Small intestine (tissue), 7 donors: ENCODE measurements around the gene CARD14. TPM values are rescaled to one million over a fixed set of nuclear protein-coding genes. Genes with fewer than 3 reads are reported as not detected.

Source experiments
- DNase-seq, 2 donors: peaks; one replicate each; pipeline versions ENCODE4 v3.0.0 to v3.0.0-alpha.2; 2013
- FAIRE-seq: peaks from 2 replicates; lab custom pipeline; 2012; peaks lifted over from hg19 to GRCh38; lab: Jason Lieb, UNC
- H3K27ac ChIP-seq, 3 donors: one replicate each; pipeline ENCODE4 v1.5.1; 2013; ENCODE audit warnings: low read length in 2 of 3, mild to moderate bottlenecking in 2 of 3, control low read depth in 1 of 3, inconsistent platforms in 1 of 3, low read depth in 1 of 3, moderate library complexity in 1 of 3
- H3K27me3 ChIP-seq, 3 donors: one replicate each; pipeline ENCODE4 v1.6.1; 2013; ENCODE audit warnings: low read length in 3 of 3, inconsistent platforms in 1 of 3; ENCODE audit not compliant: control insufficient read depth in 3 of 3, insufficient read depth in 3 of 3
- H3K36me3 ChIP-seq, 3 donors: one replicate each; pipeline ENCODE4 v1.6.1; 2013; ENCODE audit warnings: low read length in 3 of 3, inconsistent platforms in 1 of 3, low read depth in 1 of 3, mild to moderate bottlenecking in 1 of 3, moderate library complexity in 1 of 3; ENCODE audit not compliant: control insufficient read depth in 3 of 3, insufficient read depth in 2 of 3
- H3K4me1 ChIP-seq, 3 donors: one replicate each; pipeline ENCODE4 v1.6.1; 2013; ENCODE audit warnings: low read length in 2 of 3, inconsistent platforms in 1 of 3, low read depth in 1 of 3, mild to moderate bottlenecking in 1 of 3, moderate library complexity in 1 of 3; ENCODE audit not compliant: control insufficient read depth in 3 of 3, insufficient read depth in 2 of 3
- H3K4me3 ChIP-seq, 3 donors: one replicate each; pipeline ENCODE4 v1.5.1; 2013; ENCODE audit warnings: low read length in 3 of 3, control low read depth in 1 of 3, inconsistent platforms in 1 of 3, low read depth in 1 of 3, mild to moderate bottlenecking in 1 of 3, moderate library complexity in 1 of 3
- H3K9me3 ChIP-seq, 2 donors: one replicate each; pipeline ENCODE4 v1.6.1; 2013; ENCODE audit warnings: low read depth in 1 of 2, low read length in 1 of 2; ENCODE audit not compliant: control insufficient read depth in 2 of 2, insufficient read depth in 1 of 2
- WGBS, 3 donors: extraction: QIAGEN DNeasy Blood & Tissue Kit; methylation state at CpG; one replicate each; pipeline ENCODE4 v1.1.7; 2013; 5-methylcytosine and 5-hydroxymethylcytosine counted together
- polyA plus RNA-seq, 4 donors: library from polyadenylated mRNA; stranded (reverse) in 3 of 4; unstranded in 1 of 4; fragments of 200-250 nt in 3 of 4; fragments of 120-200 nt in 1 of 4; gene quantifications; one replicate each; pipeline versions ENCODE4 v1.2.1 to v1.2.3, GENCODE V29; 2013
- donor health status: healthy with polysubstance abuse.
- donor health status: control.
- donor health status: control.
- donor health status: Bipolar disorder and iron deficiency.
- donor health status: healthy.

Gene CARD14
- polyA plus RNA-seq, 4 donors: 0.81 to 3.1 (median 1.5) TPM

DNA sequence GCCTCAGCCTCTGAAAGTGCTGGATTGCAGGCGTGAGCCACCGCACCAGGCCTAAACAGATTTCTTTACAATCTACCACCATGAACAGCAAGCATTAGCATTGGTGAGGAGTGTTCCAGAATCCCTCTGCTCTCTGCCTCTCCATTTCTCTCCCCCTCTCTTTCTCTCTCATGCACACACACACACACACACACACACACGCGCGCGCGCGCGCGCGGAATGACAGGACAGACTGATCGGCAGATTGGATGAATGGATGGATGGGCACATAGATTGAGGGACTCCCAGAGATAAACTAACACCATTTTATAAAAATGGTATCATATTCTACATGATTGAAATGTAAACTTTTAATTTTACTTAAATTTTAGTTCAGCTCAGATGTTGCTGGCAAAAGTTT, 3.3 kb downstream of the CARD14 start:
- Histone ChIP-seq H3K4me1 (no peaks in the 10 kb centered on the region), H3K9me3 (peaks cover 0 to 4% of the 10 kb centered on the region in 2 donors), H3K4me3 (no peak overlapping the region), H3K27me3 (peaks cover 0 to 6% (median 0%) of the 10 kb centered on the region in 3 donors), H3K27ac (no peak overlapping the region), H3K36me3 (no peaks in the 10 kb centered on the region)
- 74 to 84% (median 74%) methylated on average over 12 of the region's 12 CpGs for WGBS, 3 donors
- FAIRE-seq (no peak), DNase-seq (no peak)

- H3K9me3 ChIP-seq: peaks cover 0 to 4% of the 10 kb centered on the region in 2 donors
- 89 to 96% (median 92%) methylated on average over 6 of the region's 6 CpGs for WGBS, 3 donors
- H3K36me3 ChIP-seq: no peaks in the 10 kb centered on the region
- FAIRE-seq: no peak
- H3K27me3 ChIP-seq: peaks cover 0 to 4% (median 0%) of the 10 kb centered on the region in 3 donors
- no peaks in the 10 kb centered on the region for H3K4me1 ChIP-seq
- H3K27ac ChIP-seq: no peak overlapping the region
- H3K4me3 ChIP-seq: no peak overlapping the region
- DNase-seq: no peak
Measured at GRCh38 chr17:80173916-80174315, 4.1 kb downstream of the CARD14 start.

- H3K9me3 ChIP-seq: no peaks in the 10 kb centered on the region
- H3K27ac ChIP-seq: no peak overlapping the region
- no peaks in the 10 kb centered on the region for H3K27me3 ChIP-seq
- no peaks in the 10 kb centered on the region for H3K4me1 ChIP-seq
- H3K36me3 ChIP-seq: no peaks in the 10 kb centered on the region
- 82 to 92% (median 88%) methylated on average over 11 of the region's 11 CpGs for WGBS, 3 donors
- no peak overlapping the region for H3K4me3 ChIP-seq
- DNase-seq (no peak), FAIRE-seq (no peak)
Measured at GRCh38 chr17:80176757-80177156, 6.9 kb downstream of the CARD14 start.

- H3K9me3 ChIP-seq: no peaks in the 10 kb centered on the region
- DNase-seq (peak in 1 of 2 donors; percentile 93), FAIRE-seq (no peak)
- H3K27ac ChIP-seq: peak overlapping the region in 1 of 3 donors; percentile 44
- H3K36me3 ChIP-seq: no peaks in the 10 kb centered on the region
- H3K4me1 ChIP-seq: no peaks in the 10 kb centered on the region
- peak overlapping the region in 1 of 3 donors; percentile 29 for H3K4me3 ChIP-seq
- no peaks in the 10 kb centered on the region for H3K27me3 ChIP-seq
- WGBS, 3 donors: 41 to 70% (median 54%) methylated on average over 21 of the region's 21 CpGs
Measured at GRCh38 chr17:80177986-80178595, 8.3 kb downstream of the CARD14 start.

- H3K36me3 ChIP-seq: no peaks in the 10 kb centered on the region
- H3K9me3 ChIP-seq: no peaks in the 10 kb centered on the region
- no peak overlapping the region for H3K4me3 ChIP-seq
- H3K27ac ChIP-seq: no peak overlapping the region
- no peak for FAIRE-seq
- WGBS, 3 donors: 87 to 92% (median 88%) methylated on average over 14 of the region's 14 CpGs
- DNase-seq: no peak
- H3K27me3 ChIP-seq: no peaks in the 10 kb centered on the region
- no peaks in the 10 kb centered on the region for H3K4me1 ChIP-seq
Measured at GRCh38 chr17:80180192-80180591, 10.4 kb downstream of the CARD14 start.

DNA sequence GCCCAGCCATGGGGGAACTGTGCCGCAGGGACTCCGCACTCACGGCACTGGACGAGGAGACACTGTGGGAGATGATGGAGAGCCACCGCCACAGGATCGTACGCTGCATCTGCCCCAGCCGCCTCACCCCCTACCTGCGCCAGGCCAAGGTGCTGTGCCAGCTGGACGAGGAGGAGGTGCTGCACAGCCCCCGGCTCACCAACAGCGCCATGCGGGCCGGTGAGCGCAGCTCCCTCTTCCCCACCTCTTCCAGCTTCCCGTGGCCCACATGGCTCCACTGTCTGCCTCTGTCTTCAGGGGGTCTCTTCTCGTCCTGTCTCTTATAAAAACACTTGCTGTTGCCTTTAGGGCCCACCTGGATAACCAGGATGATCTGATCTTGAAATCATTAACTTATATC, 11.6 kb downstream of the CARD14 start:
- FAIRE-seq (no peak), DNase-seq (no peak)
- no peak overlapping the region for H3K4me3 ChIP-seq
- no peaks in the 10 kb centered on the region for H3K27me3 ChIP-seq
- no peaks in the 10 kb centered on the region for H3K36me3 ChIP-seq
- H3K27ac ChIP-seq: no peak overlapping the region
- no peaks in the 10 kb centered on the region for H3K9me3 ChIP-seq
- WGBS, 3 donors: 91 to 93% (median 92%) methylated on average over 12 to 17 of the region's 17 CpGs
- no peaks in the 10 kb centered on the region for H3K4me1 ChIP-seq

DNA sequence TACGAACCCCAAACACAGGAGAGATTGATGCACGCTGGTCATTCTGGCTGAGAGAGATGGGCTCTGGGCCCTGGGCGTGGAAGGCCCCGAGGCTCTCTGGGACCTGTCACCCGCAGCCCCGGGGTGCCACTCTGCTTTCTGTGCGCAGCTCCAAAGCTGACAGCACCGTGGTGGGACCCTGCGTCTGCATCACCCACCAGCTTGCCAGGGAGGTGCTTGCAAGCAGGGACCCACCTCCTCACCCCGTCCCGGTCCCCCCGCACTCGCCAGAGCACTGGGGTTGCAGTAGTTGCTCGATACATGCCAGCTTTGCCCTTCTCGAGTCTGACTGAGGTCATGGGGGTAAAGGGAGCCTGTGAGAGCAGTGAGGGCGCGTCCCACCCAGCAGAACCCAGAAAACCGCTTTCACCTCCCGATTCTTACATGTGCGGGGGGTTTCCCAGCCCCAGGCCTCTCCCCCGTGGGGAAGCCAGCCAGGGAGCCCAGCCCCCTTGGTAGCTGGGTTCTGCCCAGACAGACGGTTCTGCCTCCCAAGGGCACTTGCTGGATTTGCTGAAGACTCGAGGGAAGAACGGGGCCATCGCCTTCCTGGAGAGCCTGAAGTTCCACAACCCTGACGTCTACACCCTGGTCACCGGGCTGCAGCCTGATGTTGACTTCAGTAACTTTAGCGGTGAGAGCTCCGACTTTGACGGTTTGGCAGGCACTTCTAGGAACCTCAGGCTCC, 12.5 kb downstream of the CARD14 start:
- no peaks in the 10 kb centered on the region for H3K36me3 ChIP-seq
- DNase-seq: no peak
- no peaks in the 10 kb centered on the region for H3K9me3 ChIP-seq
- no peak overlapping the region for H3K27ac ChIP-seq
- no peaks in the 10 kb centered on the region for H3K27me3 ChIP-seq
- no peaks in the 10 kb centered on the region for H3K4me1 ChIP-seq
- FAIRE-seq: no peak
- H3K4me3 ChIP-seq: no peak overlapping the region
- 88 to 91% (median 90%) methylated on average over 30 of the region's 30 CpGs for WGBS, 3 donors

- DNase-seq: no peak
- FAIRE-seq: no peak
- Histone ChIP-seq H3K27ac (no peak overlapping the region), H3K4me3 (no peak overlapping the region), H3K36me3 (no peaks in the 10 kb centered on the region), H3K4me1 (peaks cover 0 to 1% (median 0%) of the 10 kb centered on the region in 3 donors), H3K27me3 (peaks cover 0 to 4% (median 0%) of the 10 kb centered on the region in 3 donors), H3K9me3 (no peaks in the 10 kb centered on the region)
- 93 to 95% (median 94%) methylated on average over 12 of the region's 12 CpGs for WGBS, 3 donors
Measured at GRCh38 chr17:80182845-80183223, 13.0 kb downstream of the CARD14 start.
